HG03439 (cell line): ENCODE measurements around the gene SDHAF1.
"Not testable (repeated sequence)": the region's sequence is repeated elsewhere in the genome, so short reads cannot be mapped to it uniquely, and the experiment has no call there.

Experiments
- ATAC-seq: cut with Tn5 transposase; IDR thresholded peaks from one replicate; pipeline ENCODE4 v1.9.1; 2021; ENCODE audit warnings: mild to moderate bottlenecking, moderate library complexity; ENCODE audit not compliant: unreplicated experiment

The SDHAF1 gene

GRCh38 chr19:35995048-35995993, at the start of gene SDHAF1:
Gene SDHAF1 (plus strand): TSS chr19:35995188. CDS start chr19:35995275, 87 bp downstream.
- peak; percentile 80 for ATAC-seq

DNA sequence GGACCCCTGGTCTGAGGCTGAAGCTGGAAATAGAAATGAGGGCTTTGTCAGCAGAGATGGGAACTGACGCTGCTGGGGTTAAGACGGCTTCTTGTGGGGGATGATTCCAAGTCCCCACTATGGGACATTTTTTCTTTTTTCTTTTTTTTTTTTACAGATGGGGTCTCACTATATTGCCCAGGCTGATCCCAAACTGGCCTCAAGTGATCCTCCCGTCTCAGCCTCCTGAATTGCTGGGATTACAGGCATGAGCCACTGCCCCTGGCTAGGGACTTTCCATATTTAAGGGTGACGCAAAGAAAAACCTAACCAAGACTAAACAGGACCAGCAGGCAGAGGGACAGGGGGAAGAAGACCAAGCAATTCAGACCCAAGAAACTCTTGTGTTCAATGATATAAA, 48.8 kb upstream of the SDHAF1 start:
- no peak for ATAC-seq

GRCh38 chr19:35949131-35949530, 45.9 kb upstream of the SDHAF1 start:
- no peak for ATAC-seq

GRCh38 chr19:35955881-35956634, 38.9 kb upstream of the SDHAF1 start:
- no peak for ATAC-seq

DNA sequence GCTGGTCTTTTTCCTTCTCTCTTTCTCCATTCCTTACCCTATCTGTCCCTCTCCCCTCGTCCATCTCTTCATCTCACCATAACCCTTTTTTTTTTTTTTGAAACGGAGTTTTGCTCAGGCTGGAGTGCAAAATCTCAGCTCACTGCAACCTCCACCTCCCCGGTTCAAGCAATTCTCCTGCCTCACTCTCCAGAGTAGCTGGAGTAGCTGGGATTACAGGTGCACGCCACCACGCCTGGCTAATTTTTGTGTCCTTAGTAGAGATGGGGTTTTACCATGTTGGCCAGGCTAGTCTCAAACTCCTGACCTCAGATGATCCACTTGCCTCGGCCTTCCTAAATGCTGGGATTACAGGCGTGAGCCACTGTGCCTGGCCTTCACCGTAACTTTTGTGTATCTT, 37.6 kb upstream of the SDHAF1 start:
- ATAC-seq, result not testable (repeated sequence)

- no peak for ATAC-seq
Measured at GRCh38 chr19:35958660-35959039, 36.3 kb upstream of the SDHAF1 start.

DNA sequence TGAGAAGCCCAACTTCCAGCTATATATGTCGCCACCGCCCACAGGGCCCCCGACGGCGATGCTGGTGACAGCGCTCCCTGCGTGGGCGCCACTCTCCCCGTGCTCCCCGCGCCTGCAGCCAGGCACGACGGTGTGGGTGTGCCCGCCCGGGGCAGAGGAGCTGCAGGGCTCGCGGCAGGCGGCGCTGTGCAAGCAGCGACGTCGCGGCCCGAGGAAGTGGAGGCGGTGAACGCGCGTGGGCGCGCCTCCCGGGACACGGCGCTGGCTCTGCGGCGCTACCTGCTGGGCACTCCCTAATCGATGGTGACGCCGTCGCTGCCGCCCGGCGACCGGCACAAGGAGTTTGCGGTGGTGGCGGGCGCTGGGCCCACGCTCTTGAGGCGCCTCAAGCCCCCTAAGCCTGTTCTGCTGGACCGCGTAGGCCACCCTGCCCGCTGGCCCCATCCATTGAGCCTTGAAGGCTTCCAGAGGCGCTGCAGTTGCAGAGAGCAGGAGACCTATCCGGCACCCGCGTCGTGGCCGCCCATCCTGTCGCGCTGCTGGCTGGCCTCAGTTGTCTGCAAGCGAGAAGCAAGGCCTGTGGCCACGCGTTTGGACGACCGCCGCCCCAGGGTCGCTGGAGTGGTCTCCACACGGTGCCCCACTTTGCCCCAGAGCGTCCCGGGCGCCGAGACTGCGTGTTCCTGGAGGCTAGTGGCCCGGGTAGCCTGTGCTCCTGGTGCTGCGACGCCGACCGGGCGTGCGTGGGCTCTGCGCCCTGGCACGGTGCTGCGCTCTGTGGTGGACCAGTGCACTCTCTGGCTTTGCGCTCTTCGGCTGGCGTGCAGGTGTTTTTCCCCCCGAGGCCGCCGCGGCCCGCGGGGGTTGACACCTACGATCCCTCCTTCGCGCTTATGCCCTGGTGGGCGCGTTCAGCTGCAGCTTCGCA, 35.7 kb upstream of the SDHAF1 start:
- no peak for ATAC-seq

DNA sequence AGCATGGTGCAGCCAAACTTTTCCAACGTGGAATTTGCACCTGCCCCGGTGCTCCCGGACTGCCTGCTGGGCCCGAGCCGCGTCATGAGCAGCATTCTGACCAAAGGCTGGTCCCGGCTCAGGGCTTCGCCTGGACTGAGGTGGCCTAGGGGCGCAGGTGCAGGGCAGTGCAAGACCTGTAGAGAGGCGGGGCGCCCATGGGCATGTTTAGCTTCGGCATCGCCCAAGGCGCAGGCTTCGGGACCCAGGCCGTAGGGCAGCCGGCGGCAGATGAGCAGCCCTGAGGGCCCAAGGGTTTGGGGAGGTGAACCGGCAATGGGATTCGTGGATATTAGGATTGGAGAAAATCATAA, 35.0 kb upstream of the SDHAF1 start:
- ATAC-seq, result no peak

DNA sequence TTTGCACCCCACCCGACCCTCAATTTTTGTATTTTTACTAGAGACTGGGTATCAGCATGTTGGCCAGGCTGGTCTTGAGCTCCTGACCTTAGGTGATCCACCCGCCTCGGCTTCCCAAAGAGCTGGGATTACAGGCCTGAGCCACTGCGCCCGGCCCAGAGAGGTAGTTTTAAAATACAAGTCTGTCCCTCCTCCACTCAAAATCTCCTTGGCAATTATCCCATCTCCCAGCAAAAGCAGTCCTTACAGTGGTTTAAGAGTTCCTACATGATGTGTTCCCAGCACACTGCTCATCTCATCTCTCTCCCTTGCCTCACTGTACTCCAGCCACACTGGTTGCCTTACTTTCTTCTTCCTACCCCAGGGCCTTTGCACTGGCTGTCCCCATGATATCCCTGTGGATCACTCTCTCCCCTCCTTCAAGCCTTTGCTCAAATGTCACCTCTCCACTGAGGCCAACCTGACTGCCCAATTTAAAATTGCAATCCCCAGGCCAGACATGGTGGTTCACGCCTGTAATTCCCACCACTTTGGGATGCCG, 34.5 kb upstream of the SDHAF1 start:
- ATAC-seq, result no peak

- ATAC-seq, result no peak
Measured at GRCh38 chr19:35963514-35963913, 31.5 kb upstream of the SDHAF1 start.

DNA sequence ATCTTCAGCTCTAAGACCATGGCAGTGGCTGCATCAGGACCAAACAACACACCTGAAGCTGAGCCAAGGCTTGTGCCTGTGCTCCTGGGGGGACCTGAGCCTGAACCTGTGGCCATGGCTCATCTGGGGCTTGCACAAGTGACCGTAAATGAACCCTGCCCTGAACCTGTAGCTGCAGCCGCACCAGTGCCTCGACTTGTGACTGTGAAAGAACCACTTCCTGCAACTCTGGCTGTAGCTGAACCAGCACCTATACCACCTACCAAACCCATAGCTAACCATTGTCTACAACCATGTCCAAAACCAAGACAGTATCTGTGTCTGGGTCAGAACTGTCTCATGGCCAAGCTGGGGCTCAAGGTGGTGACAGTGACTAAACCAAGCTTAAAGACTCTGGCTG, 28.2 kb upstream of the SDHAF1 start:
- no peak for ATAC-seq

DNA sequence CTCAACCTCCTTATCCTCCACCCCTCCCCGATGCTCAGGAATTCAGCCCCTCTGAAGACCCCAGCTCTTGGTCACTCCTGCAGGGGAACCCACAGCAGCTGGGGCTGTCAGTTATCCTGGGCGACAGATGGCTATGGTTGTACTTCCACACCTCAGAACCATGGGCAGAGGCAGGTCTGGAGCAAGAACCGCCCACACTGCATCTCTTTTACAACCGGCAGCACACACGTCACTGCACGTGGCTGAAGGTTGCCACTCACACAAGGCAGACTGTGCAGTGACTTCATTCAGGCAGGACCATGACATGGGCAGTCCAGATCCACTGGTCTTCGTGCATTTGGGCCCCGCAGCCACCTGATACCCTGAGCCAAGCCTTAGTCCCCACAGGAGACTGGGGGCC, 21.5 kb upstream of the SDHAF1 start:
- ATAC-seq, result no peak

DNA sequence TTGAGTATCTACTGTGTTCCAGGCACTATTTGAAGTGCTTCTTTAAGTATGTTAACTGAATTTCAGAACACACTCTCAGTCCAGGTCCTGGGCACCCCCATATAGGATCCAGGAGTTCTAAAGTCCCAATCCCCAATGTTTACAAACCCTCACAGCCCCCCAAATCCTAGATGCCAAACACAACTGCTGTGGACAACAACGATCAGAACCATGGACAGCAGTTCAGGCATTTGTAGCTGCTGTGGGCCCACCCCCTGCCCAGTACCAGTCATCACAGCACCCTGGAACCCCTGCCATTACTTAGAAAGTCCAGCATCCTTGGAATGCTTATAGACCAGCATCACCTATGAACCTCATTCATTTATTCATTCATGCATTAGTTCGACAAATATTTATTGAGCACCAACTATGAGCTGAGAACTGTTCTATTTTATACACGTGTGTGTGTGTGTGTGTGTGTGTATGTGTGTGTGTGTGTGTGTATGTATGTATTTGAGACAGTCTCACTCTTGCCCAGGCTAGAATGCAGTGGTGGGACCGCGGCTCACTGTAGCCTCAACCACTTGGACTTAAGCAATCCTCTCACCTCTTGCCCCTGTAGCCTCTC, 19.3 kb upstream of the SDHAF1 start:
- no peak for ATAC-seq

GRCh38 chr19:35977446-35978222, 17.4 kb upstream of the SDHAF1 start:
- no peak for ATAC-seq

DNA sequence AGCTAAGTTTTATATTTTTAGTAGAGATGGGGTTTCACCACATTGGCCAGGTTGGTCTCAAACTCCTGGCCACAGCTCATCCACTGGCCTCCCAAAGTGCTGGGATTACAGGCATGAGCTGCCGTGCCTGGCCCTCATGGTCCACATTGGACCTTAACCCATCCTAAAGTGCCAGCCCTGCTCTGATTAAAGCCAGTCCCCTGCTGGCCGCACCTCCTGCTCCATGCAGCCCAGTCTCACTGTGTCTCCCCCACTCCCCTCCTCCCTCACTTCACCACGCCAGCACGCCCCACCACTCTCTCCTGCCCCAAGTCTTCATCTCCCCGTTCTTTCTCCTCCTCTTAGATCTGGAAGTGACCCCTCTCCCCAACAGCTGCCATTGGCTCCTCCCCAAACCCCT, 16.7 kb upstream of the SDHAF1 start:
- ATAC-seq, result no peak

- ATAC-seq, result no peak
Measured at GRCh38 chr19:35978832-35979365, 16.1 kb upstream of the SDHAF1 start.

DNA sequence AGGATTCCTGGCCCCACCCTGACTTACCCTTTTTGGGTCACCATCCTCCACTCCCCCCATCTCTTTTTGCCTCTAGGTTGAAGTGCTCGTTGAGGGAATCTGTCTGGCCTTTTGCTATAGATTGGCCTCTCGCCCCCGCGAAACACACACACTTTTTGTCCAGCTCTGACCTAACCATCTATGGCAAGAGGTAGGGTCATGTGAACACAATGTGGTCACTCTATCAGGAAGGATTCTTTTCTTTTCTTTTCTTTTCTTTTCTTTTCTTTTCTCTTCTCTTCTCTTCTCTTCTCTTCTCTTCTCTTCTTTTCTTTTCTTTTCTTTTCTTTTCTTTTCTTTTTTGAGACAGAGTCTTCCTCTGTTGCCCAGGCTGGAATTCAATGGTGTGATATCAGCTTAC, 14.0 kb upstream of the SDHAF1 start:
- ATAC-seq, result not testable (repeated sequence)

DNA sequence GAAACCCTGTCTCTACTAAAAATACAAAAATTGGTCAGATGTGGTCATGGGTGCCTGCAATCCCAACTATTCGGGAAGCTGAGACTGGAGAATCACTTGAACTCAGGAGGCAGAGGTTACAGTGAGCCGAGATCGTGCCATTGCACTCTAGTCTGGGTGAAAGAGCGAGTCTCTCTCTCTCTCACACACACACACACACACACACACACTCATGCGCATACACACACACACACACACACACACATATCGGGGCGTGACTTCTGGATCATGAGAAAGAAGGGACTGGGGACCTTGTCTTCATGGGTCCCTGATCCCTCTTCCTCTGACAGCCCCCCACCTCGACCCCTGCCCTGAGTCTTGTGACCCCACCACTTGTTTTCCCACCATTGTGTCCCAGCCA, 11.8 kb upstream of the SDHAF1 start:
- ATAC-seq, result no peak

- no peak for ATAC-seq
Measured at GRCh38 chr19:35986111-35986510, 8.9 kb upstream of the SDHAF1 start.
